NK-92 treated with Interleukin-12 subunit alpha and Interleukin-12 subunit beta, amount 100 ng/mL, for 24 hours (cell line): ENCODE measurements around the gene HIRA.
"Not testable (repeated sequence)": the region's sequence is repeated elsewhere in the genome, so short reads cannot be mapped to it uniquely, and the experiment has no call there.

Experiments used
- DNase-seq: peaks from one replicate; lab custom pipeline; 2025; lab: John Stamatoyannopoulos, UW

HIRA gene

GRCh38 chr22:19440411-19441195, 9.1 kb upstream of the HIRA start:
- DNase-seq: no peak

- DNase-seq: no peak
Measured at GRCh38 chr22:19438298-19438697, 6.8 kb upstream of the HIRA start.

- DNase-seq: not testable (repeated sequence)
Measured at GRCh38 chr22:19436444-19437161, 5.1 kb upstream of the HIRA start.

GRCh38 chr22:19434829-19435580, 3.5 kb upstream of the HIRA start:
- DNase-seq: no peak

GRCh38 chr22:19434401-19434800, 2.9 kb upstream of the HIRA start:
- DNase-seq: no peak

- DNase-seq: peak; percentile 85
Measured at GRCh38 chr22:19432133-19432851, 759 bp upstream of the HIRA start, which contains the start of gene MRPL40. Gene MRPL40, plus strand, starts transcription at chr22:19432545. Its CDS starts 10 bp downstream, at chr22:19432555.

GRCh38 chr22:19430890-19431541, 517 bp downstream of the HIRA start:
- no peak for DNase-seq

- peak; percentile 16 for DNase-seq
Measured at GRCh38 chr22:19429950-19430889, 1.3 kb downstream of the HIRA start.

GRCh38 chr22:19424186-19424500, 7.4 kb downstream of the HIRA start:
- no peak for DNase-seq

GRCh38 chr22:19422440-19423301, 8.9 kb downstream of the HIRA start:
- DNase-seq: no peak

GRCh38 chr22:19420321-19420720, 11.2 kb downstream of the HIRA start:
- no peak for DNase-seq

- DNase-seq: peak; percentile 19
Measured at GRCh38 chr22:19419464-19420178, 11.9 kb downstream of the HIRA start.

- peak; percentile 21 for DNase-seq
Measured at GRCh38 chr22:19419086-19419463, 12.5 kb downstream of the HIRA start.

GRCh38 chr22:19412923-19413322, 18.6 kb downstream of the HIRA start:
- no peak for DNase-seq

- DNase-seq: no peak
Measured at GRCh38 chr22:19412478-19412877, 19.1 kb downstream of the HIRA start.

- no peak for DNase-seq
Measured at GRCh38 chr22:19411690-19412045, 19.9 kb downstream of the HIRA start.

- DNase-seq: no peak
Measured at GRCh38 chr22:19410941-19411689, 20.4 kb downstream of the HIRA start.
